OCI-LY1 (cell line): ENCODE results near the gene SPHK2.

Source experiments
- EZH2 ChIP-seq: fragments of 200-600 bp; sonication (generic), shearing (Covaris generic); IDR thresholded peaks from 2 replicates; pipeline ENCODE4 v1.8.0; 2017; ENCODE audit warnings: borderline replicate concordance, mixed run types, mild to moderate bottlenecking, antibody characterized with exemption, low read length, moderate library complexity, mixed read lengths
- TF ChIP-seq, protein P1 (sequence below): fragments of 200-600 bp; sonication (generic), shearing (Covaris generic); IDR thresholded peaks from 2 replicates; pipeline ENCODE4 v1.5.1; 2017; ENCODE audit warnings: mild to moderate bottlenecking, antibody characterized with exemption, low read length, moderate library complexity, mixed read lengths

DNA sequence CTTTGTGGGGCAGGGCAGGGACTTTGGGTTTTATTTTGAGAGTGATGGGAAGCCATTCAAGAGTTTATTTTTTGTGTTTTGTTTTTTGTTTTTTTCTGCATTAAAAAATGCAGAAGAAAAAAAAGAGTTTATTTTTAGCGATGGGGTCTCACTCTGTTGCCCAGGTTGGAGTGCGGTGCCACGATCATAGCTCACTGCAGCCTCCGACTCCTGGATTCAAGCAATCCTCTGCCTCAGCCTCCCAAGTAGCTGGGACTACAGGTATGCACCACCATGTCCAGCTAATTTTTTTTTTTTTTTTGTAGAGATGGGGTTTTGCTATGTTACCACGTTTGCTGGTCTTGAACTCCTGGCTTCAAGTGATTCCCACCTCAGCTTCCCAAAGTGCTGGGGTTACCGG lies 39.2 kb downstream of the SPHK2 start:
- TF ChIP-seq, protein P1, sequence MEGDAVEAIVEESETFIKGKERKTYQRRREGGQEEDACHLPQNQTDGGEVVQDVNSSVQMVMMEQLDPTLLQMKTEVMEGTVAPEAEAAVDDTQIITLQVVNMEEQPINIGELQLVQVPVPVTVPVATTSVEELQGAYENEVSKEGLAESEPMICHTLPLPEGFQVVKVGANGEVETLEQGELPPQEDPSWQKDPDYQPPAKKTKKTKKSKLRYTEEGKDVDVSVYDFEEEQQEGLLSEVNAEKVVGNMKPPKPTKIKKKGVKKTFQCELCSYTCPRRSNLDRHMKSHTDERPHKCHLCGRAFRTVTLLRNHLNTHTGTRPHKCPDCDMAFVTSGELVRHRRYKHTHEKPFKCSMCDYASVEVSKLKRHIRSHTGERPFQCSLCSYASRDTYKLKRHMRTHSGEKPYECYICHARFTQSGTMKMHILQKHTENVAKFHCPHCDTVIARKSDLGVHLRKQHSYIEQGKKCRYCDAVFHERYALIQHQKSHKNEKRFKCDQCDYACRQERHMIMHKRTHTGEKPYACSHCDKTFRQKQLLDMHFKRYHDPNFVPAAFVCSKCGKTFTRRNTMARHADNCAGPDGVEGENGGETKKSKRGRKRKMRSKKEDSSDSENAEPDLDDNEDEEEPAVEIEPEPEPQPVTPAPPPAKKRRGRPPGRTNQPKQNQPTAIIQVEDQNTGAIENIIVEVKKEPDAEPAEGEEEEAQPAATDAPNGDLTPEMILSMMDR: no peak
- TF ChIP-seq EZH2: no peak
